Measurements from ENCODE around the gene CHD3.

DNA sequence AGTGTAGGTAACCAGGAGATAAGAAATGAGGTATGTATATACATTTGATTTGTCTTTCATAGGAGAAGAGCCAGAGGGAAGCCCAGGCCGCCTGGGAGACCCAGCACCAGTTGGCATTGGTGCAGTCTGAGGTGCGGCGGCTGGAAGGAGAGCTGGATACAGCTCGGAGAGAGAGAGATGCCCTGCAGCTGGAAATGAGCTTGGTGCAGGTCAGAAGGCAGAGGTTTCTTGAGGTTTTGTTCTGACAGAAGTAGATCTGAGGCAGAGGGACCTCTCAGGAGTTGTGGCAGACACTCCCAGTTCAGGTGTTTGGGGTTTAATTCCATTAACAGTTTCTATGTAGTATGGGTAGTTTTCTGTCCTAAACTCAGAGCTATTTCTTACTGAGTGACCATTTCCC lies 51.4 kb downstream of the CHD3 start:
- TF ChIP-seq, protein P1, sequence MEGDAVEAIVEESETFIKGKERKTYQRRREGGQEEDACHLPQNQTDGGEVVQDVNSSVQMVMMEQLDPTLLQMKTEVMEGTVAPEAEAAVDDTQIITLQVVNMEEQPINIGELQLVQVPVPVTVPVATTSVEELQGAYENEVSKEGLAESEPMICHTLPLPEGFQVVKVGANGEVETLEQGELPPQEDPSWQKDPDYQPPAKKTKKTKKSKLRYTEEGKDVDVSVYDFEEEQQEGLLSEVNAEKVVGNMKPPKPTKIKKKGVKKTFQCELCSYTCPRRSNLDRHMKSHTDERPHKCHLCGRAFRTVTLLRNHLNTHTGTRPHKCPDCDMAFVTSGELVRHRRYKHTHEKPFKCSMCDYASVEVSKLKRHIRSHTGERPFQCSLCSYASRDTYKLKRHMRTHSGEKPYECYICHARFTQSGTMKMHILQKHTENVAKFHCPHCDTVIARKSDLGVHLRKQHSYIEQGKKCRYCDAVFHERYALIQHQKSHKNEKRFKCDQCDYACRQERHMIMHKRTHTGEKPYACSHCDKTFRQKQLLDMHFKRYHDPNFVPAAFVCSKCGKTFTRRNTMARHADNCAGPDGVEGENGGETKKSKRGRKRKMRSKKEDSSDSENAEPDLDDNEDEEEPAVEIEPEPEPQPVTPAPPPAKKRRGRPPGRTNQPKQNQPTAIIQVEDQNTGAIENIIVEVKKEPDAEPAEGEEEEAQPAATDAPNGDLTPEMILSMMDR (IDR thresholded peaks at IDR 0.05) = no peak
- TF ChIP-seq EP300 (IDR thresholded peaks at IDR 0.05) (no peak), POLR2A (IDR thresholded peaks at IDR 0.05) (no peak)

All from tibial nerve (tissue), 4 donors.